ENCODE results near the gene IRGM.

IRGM gene

GRCh38 chr5:150895431-150896428, 49.4 kb downstream of the IRGM start:
- no peak for DNase-seq (ENCODE audit: low read depth)
